Endothelial cell of umbilical vein (primary cell): ENCODE measurements around the gene QSOX2. TPM values are rescaled to one million over a fixed set of nuclear protein-coding genes. Genes with fewer than 3 reads are reported as not detected.

ENCODE experiments used
- BruUV-seq: library from RNA; stranded (reverse); fragments of 400-500 nt; replicated peaks from 2 replicates; lab custom pipeline; 2021; lab: Mats Ljungman, UMichigan
- CTCF ChIA-PET: fragments of 300-600, 350-600 bp; sonication (Branson Sonifier 250); formaldehyde crosslinking; loops from one replicate; lab custom pipeline; 2021; ENCODE audit warnings: antibody characterized with exemption, inconsistent platforms; lab: Charles Lee
- POLR2A ChIA-PET: fragments of 300-600, 350-600 bp; sonication (Branson Sonifier 250); formaldehyde crosslinking; loops from one replicate; lab custom pipeline; 2021; ENCODE audit warnings: antibody characterized with exemption, inconsistent platforms; lab: Charles Lee
- DNase-seq: peaks from one replicate; pipeline ENCODE4 v3.0.0-alpha.2; 2011; ENCODE audit warnings: low read depth, low spot score
- FAIRE-seq: peaks from 2 replicates; lab custom pipeline; 2011; peaks lifted over from hg19 to GRCh38; lab: Jason Lieb, UNC
- H2AFZ ChIP-seq: 2 replicates; pipeline ENCODE4 v1.6.0; 2012; ENCODE audit warnings: low read depth, low read length, control low read depth, inconsistent platforms
- H3K27ac ChIP-seq: 2 replicates; pipeline ENCODE4 v1.5.1; 2011; ENCODE audit warnings: low read depth, mild to moderate bottlenecking, control low read depth, low read length, moderate library complexity; ENCODE audit not compliant: insufficient read depth
- H3K27me3 ChIP-seq, 2 experiments: 2 replicates each; pipeline versions ENCODE4 v1.6.0 to v1.6.1; 2011; ENCODE audit warnings: low read length in 2 of 2, mixed read lengths in 1 of 2; ENCODE audit not compliant: control insufficient read depth in 2 of 2, insufficient read depth in 2 of 2
- H3K36me3 ChIP-seq, 2 experiments: 2 replicates in 1 of 2; 3 replicates in 1 of 2; pipeline ENCODE4 v1.5.1; 2011; ENCODE audit warnings: low read length in 2 of 2, mild to moderate bottlenecking in 1 of 2, moderate library complexity in 1 of 2; ENCODE audit not compliant: control insufficient read depth in 2 of 2, insufficient read depth in 2 of 2; ENCODE audit errors: extremely low read depth in 1 of 2
- H3K4me1 ChIP-seq: 3 replicates; pipeline ENCODE4 v1.5.1; 2011; ENCODE audit warnings: mild to moderate bottlenecking, low read length; ENCODE audit not compliant: control insufficient read depth, insufficient read depth; ENCODE audit errors: extremely low read depth
- H3K4me2 ChIP-seq: 2 replicates; pipeline ENCODE4 v1.6.1; 2011; ENCODE audit warnings: low read length, control low read depth, mixed read lengths; ENCODE audit not compliant: insufficient read depth
- H3K4me3 ChIP-seq, 3 experiments: fragments of 200-600 bp in 1 of 3; sonication (generic), shearing (Covaris generic) in 1 of 3; replicated peaks in 1 of 3; 2 replicates each; pipeline ENCODE4 v1.5.1; 2011 to 2016; ENCODE audit warnings: control low read depth in 3 of 3, low read length in 3 of 3, mild to moderate bottlenecking in 2 of 3, inconsistent platforms in 1 of 3, low read depth in 1 of 3, moderate library complexity in 1 of 3; ENCODE audit not compliant: insufficient read depth in 1 of 3
- H3K79me2 ChIP-seq: 2 replicates; pipeline ENCODE4 v1.6.0; 2012; ENCODE audit warnings: low read length, inconsistent platforms; ENCODE audit not compliant: control insufficient read depth, insufficient read depth
- H3K9ac ChIP-seq: replicated peaks from 2 replicates; pipeline ENCODE3; 2011; ENCODE audit warnings: low read length, control low read depth; ENCODE audit not compliant: insufficient read depth; ENCODE audit errors: extremely low read depth
- H3K9me1 ChIP-seq: replicated peaks from 3 replicates; pipeline ENCODE4 v1.6.0; 2011; ENCODE audit warnings: mild to moderate bottlenecking, low read length; ENCODE audit not compliant: control insufficient read depth, insufficient read depth; ENCODE audit errors: extremely low read depth
- H3K9me3 ChIP-seq: replicated peaks from 2 replicates; pipeline ENCODE4 v1.5.1; 2012; ENCODE audit warnings: low read length, inconsistent platforms; ENCODE audit not compliant: control insufficient read depth, insufficient read depth
- H4K20me1 ChIP-seq: replicated peaks from 2 replicates; pipeline ENCODE3; 2011; ENCODE audit warnings: mild to moderate bottlenecking, low read length; ENCODE audit not compliant: control insufficient read depth, insufficient read depth; ENCODE audit errors: extremely low read depth
- EZH2 ChIP-seq: IDR thresholded peaks from 2 replicates; pipeline ENCODE4 v1.6.1; 2012; ENCODE audit warnings: borderline replicate concordance, low read depth, mild to moderate bottlenecking, moderate library complexity, low read length, inconsistent platforms; ENCODE audit not compliant: severe bottlenecking
- FOS ChIP-seq: IDR thresholded peaks from 2 replicates; pipeline ENCODE4 v1.6.1; 2011; ENCODE audit warnings: mild to moderate bottlenecking, low read length, moderate library complexity, borderline replicate concordance; ENCODE audit not compliant: insufficient read depth
- GATA2 ChIP-seq: IDR thresholded peaks from 2 replicates; pipeline ENCODE4 v1.7.0; 2011; ENCODE audit warnings: low read depth, mild to moderate bottlenecking, moderate library complexity, mixed read lengths, low read length; ENCODE audit not compliant: insufficient read length, insufficient read depth
- JUN ChIP-seq: IDR thresholded peaks from 2 replicates; pipeline ENCODE4 v1.6.1; 2011; ENCODE audit warnings: borderline replicate concordance, low read depth; ENCODE audit not compliant: insufficient read length, insufficient read depth
- MYC ChIP-seq: IDR thresholded peaks from one replicate; pipeline ENCODE4 v1.6.1; 2011; ENCODE audit warnings: mild to moderate bottlenecking, low read depth, low read length
- POLR2A ChIP-seq: IDR thresholded peaks from 2 replicates; pipeline ENCODE4 v1.6.1; 2012; ENCODE audit warnings: low read depth, mild to moderate bottlenecking, control low read depth, low read length
- POLR2AphosphoS5 ChIP-seq: IDR thresholded peaks from 2 replicates; pipeline ENCODE4 v1.6.1; 2012; ENCODE audit warnings: low read depth, mild to moderate bottlenecking, control low read depth, low read length, moderate library complexity; ENCODE audit not compliant: insufficient read depth
- dilution Hi-C: fragments of 300-500 bp; cut with MboI; formaldehyde crosslinking; loops from one replicate; pipeline ENCODE4 v1.15.0; 2019; ENCODE audit warnings: low sequenced_read_pairs; ENCODE audit not compliant: extremely low pct_ligation_motif_present
- intact Hi-C: fragments of 100-400 bp; cut with micrococcal nuclease; formaldehyde crosslinking; loops from one replicate; pipeline ENCODE4 v1.10.0; 2022
- polyA plus RNA-seq, 4 experiments: library from polyadenylated mRNA; depleted of rRNA in 3 of 4; stranded (reverse) in 3 of 4; unstranded in 1 of 4; fragments of >200 nt; gene quantifications; 2 replicates each; pipeline versions ENCODE4 v1.2.1 to v1.2.3, GENCODE V29; 2011 to 2012; ENCODE audit warnings: missing spikeins in 1 of 4
- total RNA-seq: library from RNA; stranded (reverse); gene quantifications from 2 replicates; pipeline ENCODE4 v1.2.3, GENCODE V29; 2021
- TF ChIP-seq, protein P1 (sequence below), 2 donors: IDR thresholded peaks; 1 replicate in 1 of 2; 2 replicates in 1 of 2; pipeline ENCODE4 v1.5.1; 2011; ENCODE audit warnings: low read length in 2 of 2, mild to moderate bottlenecking in 2 of 2, moderate library complexity in 2 of 2, control low read depth in 1 of 2, inconsistent platforms in 1 of 2, low read depth in 1 of 2; ENCODE audit not compliant: insufficient read depth in 1 of 2; ENCODE audit errors: extremely low read depth in 1 of 2
- TF ChIP-seq, protein P2 (sequence below): IDR thresholded peaks from 2 replicates; pipeline ENCODE4 v1.6.1; 2011; ENCODE audit not compliant: insufficient read depth, insufficient read length

The QSOX2 gene
- total and polyA plus RNA-seq, 2 donors (not counting 3 experiments of a cell fraction or from before 2014, with no cell fraction given) = 16.4 to 23.4 TPM

DNA sequence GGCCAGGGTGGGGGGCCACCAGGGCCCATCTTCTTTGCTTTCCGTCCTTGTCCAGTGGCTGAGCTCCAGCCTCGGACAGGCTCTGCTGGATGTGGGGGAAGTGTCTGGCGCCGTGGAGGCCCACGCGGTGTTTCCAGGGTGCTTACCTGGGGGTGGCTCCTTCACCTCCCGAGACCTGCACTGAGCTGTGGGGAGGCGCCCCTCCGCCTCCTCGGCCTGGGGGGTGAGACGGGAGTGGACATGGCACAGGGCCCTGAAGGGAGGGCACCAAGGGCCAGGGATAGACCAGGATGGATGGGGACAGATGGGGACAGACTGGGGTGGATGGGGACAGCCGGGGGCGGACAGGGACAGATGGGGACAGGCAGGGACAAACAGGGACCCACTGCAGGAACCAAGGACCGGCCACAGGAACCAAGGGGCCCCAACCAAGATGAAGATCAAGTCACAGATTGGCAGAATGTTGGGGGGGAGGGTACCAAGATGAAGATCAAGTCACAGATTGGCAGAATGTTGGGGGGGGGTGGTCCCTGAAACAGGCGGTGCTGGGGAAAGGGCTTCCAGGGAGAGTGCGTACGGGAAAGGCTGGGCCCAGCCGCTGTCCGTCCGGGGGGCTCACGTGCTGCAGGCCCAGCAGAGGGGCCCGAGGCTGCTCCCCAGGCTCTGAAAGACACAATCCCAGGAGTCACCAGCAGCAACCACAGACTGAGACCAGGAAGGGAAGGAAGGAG, 13.3 kb upstream of the QSOX2 start:
- Histone ChIP-seq H3K79me2 (no peaks in the 10 kb centered on the region), H2AFZ (no peak overlapping the region), H4K20me1 (no peaks in the 10 kb centered on the region), H3K36me3 (no peaks in the 10 kb centered on the region), H3K4me1 (no peaks in the 10 kb centered on the region), H3K9me1 (no peaks in the 10 kb centered on the region), H3K9me3 (no peaks in the 10 kb centered on the region), H3K27me3 (peaks cover 0 to 2% of the 10 kb centered on the region in 2 experiments), H3K9ac (no peak overlapping the region), H3K4me3 (no peak overlapping the region), H3K27ac (no peak overlapping the region), H3K4me2 (no peak overlapping the region)
- intact Hi-C loops = no loop called here
- FAIRE-seq (no peak), DNase-seq (no peak)
- POLR2A ChIA-PET = no interaction called here
- BruUV-seq = no TSS peak
- CTCF ChIA-PET = interaction anchor here (1.0 kb wide), 1 partner anchor 19 kb away, joined by 3 read pairs; no protein-coding TSS in a partner anchor
- dilution Hi-C loops = no loop called here
- TF ChIP-seq MYC (no peak), EZH2 (no peak), POLR2AphosphoS5 (no peak), JUN (no peak), FOS (no peak), POLR2A (no peak), GATA2 (no peak)
- TF ChIP-seq, protein P1, sequence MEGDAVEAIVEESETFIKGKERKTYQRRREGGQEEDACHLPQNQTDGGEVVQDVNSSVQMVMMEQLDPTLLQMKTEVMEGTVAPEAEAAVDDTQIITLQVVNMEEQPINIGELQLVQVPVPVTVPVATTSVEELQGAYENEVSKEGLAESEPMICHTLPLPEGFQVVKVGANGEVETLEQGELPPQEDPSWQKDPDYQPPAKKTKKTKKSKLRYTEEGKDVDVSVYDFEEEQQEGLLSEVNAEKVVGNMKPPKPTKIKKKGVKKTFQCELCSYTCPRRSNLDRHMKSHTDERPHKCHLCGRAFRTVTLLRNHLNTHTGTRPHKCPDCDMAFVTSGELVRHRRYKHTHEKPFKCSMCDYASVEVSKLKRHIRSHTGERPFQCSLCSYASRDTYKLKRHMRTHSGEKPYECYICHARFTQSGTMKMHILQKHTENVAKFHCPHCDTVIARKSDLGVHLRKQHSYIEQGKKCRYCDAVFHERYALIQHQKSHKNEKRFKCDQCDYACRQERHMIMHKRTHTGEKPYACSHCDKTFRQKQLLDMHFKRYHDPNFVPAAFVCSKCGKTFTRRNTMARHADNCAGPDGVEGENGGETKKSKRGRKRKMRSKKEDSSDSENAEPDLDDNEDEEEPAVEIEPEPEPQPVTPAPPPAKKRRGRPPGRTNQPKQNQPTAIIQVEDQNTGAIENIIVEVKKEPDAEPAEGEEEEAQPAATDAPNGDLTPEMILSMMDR (IDR thresholded peaks at IDR 0.05; ENCODE audit: extremely low read depth in 1 of 2, insufficient read depth in 1 of 2, low read depth in 1 of 2, low read length in 2 of 2) = no peak
- TF ChIP-seq, protein P2, sequence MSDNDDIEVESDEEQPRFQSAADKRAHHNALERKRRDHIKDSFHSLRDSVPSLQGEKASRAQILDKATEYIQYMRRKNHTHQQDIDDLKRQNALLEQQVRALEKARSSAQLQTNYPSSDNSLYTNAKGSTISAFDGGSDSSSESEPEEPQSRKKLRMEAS = no peak
